Right lobe of liver (tissue), 4 donors: ENCODE measurements around the gene IQCH.

Experiments
- POLR2A ChIP-seq: fragments of 450-650 bp; IDR thresholded peaks from one replicate; pipeline ENCODE4 v1.6.1; 2017; ENCODE audit warnings: antibody characterized with exemption, mild to moderate bottlenecking
- TF ChIP-seq, protein P1 (sequence below), 4 donors: fragments of 200-600 bp in 3 of 4; fragments of 450-650 bp in 1 of 4; IDR thresholded peaks; one replicate each; pipeline versions ENCODE4 v1.5.1 to v1.8.0; 2016 to 2022; ENCODE audit warnings: antibody characterized with exemption in 4 of 4, mild to moderate bottlenecking in 2 of 4
- donor health status: DM: no; HTN: no; CAD: no.
- donor health status: DM: no; HTN: no; CAD: no.
- donor health status: DM: no; HTN: yes; CAD: no.

DNA sequence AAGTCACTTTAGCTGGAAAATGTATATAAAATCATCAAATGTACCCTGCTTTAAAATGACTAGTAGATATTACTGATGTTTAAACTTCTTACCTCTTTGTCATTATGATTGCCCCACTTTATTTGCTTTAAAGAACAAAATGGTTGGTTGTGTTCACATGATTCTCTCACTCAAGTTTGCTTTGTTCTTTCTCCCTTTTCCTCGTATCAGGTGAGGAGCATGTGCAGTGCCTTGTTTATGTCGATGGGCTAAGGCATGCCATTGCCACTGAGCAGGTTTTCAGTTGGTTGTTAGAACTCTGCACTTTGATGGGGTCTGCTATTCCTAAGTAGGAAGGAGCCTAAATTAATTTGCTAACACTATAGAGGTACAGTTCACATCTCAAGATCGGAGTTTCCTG lies 293.2 kb downstream of the IQCH start:
- TF ChIP-seq, protein P1, sequence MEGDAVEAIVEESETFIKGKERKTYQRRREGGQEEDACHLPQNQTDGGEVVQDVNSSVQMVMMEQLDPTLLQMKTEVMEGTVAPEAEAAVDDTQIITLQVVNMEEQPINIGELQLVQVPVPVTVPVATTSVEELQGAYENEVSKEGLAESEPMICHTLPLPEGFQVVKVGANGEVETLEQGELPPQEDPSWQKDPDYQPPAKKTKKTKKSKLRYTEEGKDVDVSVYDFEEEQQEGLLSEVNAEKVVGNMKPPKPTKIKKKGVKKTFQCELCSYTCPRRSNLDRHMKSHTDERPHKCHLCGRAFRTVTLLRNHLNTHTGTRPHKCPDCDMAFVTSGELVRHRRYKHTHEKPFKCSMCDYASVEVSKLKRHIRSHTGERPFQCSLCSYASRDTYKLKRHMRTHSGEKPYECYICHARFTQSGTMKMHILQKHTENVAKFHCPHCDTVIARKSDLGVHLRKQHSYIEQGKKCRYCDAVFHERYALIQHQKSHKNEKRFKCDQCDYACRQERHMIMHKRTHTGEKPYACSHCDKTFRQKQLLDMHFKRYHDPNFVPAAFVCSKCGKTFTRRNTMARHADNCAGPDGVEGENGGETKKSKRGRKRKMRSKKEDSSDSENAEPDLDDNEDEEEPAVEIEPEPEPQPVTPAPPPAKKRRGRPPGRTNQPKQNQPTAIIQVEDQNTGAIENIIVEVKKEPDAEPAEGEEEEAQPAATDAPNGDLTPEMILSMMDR (IDR thresholded peaks at IDR 0.05) = no peak
- no peak for TF ChIP-seq POLR2A
